Right atrium auricular region (tissue), 2 donors: ENCODE measurements around the gene PTGIS. TPM values are rescaled to one million over a fixed set of nuclear protein-coding genes. Genes with fewer than 3 reads are reported as not detected.

Experiments
- total RNA-seq, 2 donors: library from RNA; depleted of rRNA; stranded (reverse); fragments of >200 nt; gene quantifications; one replicate each; pipeline ENCODE4 v1.1.0, GENCODE V29; 2016

The PTGIS gene
- total RNA-seq, 2 donors from 2014 or later = 59.8 to 169 TPM

Other genes starting within 250 kb of the PTGIS start
- gene KCNB1, start 85.5 kb downstream of the PTGIS start, total RNA-seq = 1 to 10 TPM; 1.4 to 2.7 TPM
- 10 to 100 TPM; 17.7 to 24.4 TPM for gene B4GALT5, start 145.7 kb upstream of the PTGIS start, total RNA-seq
- 1 to 10 TPM; 5.8 to 6.3 TPM for gene SLC9A8, start 244.7 kb upstream of the PTGIS start, total RNA-seq